Naive thymus-derived CD4-positive, alpha-beta T cell (primary cell): ENCODE data around the gene SEC14L5. TPM values are rescaled to one million over a fixed set of nuclear protein-coding genes. Genes with fewer than 3 reads are reported as not detected.
"Not testable (repeated sequence)": the region's sequence is repeated elsewhere in the genome, so short reads cannot be mapped to it uniquely, and the experiment has no call there.

Experiments
- ATAC-seq: fragments of 150-1000 bp; cut with Tn5 transposase; 2 replicates; pipeline ENCODE4 v1.10.0; 2021; ENCODE audit warnings: mild to moderate bottlenecking, moderate library complexity
- CTCF ChIA-PET: fragments of 350-600 bp; sonication (Branson Sonifier 250); formaldehyde crosslinking; loops from one replicate; lab custom pipeline; 2021; ENCODE audit warnings: antibody characterized with exemption; lab: Charles Lee
- POLR2A ChIA-PET: fragments of 350-600 bp; sonication (Branson Sonifier 250); formaldehyde crosslinking; loops from one replicate; lab custom pipeline; 2021; ENCODE audit warnings: antibody characterized with exemption, inconsistent platforms; lab: Charles Lee
- DNase-seq, 9 donors: peaks; one replicate each; pipeline versions ENCODE4 v3.0.0 to v3.0.0-alpha.2; 2020 to 2022; ENCODE audit warnings: mixed read lengths in 1 of 9
- H3K27ac ChIP-seq: one replicate; pipeline ENCODE4 v1.7.0; 2013; ENCODE audit warnings: mild to moderate bottlenecking, low read depth, low read length, moderate library complexity
- H3K27me3 ChIP-seq, 2 donors: one replicate each; pipeline ENCODE4 v1.7.0; 2013; ENCODE audit warnings: low read length in 2 of 2, mild to moderate bottlenecking in 2 of 2, moderate library complexity in 2 of 2; ENCODE audit not compliant: control insufficient read depth in 2 of 2, insufficient read depth in 2 of 2
- H3K36me3 ChIP-seq, 3 experiments: 1 replicate in 2 of 3; 2 replicates in 1 of 3; pipeline ENCODE4 v1.7.0; 2013; ENCODE audit warnings: low read length in 3 of 3, mild to moderate bottlenecking in 3 of 3, moderate library complexity in 1 of 3; ENCODE audit not compliant: insufficient read depth in 3 of 3, control insufficient read depth in 2 of 3
- H3K4me1 ChIP-seq, 2 donors: one replicate each; pipeline ENCODE4 v1.7.0; 2013; ENCODE audit warnings: low read length in 2 of 2, mild to moderate bottlenecking in 2 of 2, moderate library complexity in 1 of 2; ENCODE audit not compliant: control insufficient read depth in 2 of 2, insufficient read depth in 2 of 2
- H3K4me3 ChIP-seq: 2 replicates; pipeline ENCODE4 v1.7.0; 2013; ENCODE audit warnings: mild to moderate bottlenecking, low read length
- H3K9me3 ChIP-seq, 3 experiments: 1 replicate in 2 of 3; 2 replicates in 1 of 3; pipeline ENCODE4 v1.7.0; 2013; ENCODE audit warnings: low read length in 3 of 3; ENCODE audit not compliant: control insufficient read depth in 2 of 3
- H3K27ac Mint-ChIP-seq, 9 donors: one replicate each; pipeline ENCODE4 v1.8.0; 2020 to 2022; ENCODE audit warnings: mixed read lengths in 9 of 9, mild to moderate bottlenecking in 8 of 9, moderate library complexity in 5 of 9, inconsistent platforms in 2 of 9
- H3K27me3 Mint-ChIP-seq, 5 donors: one replicate each; pipeline ENCODE4 v1.8.0; 2021 to 2022; ENCODE audit warnings: mixed read lengths in 5 of 5, mild to moderate bottlenecking in 1 of 5
- H3K36me3 Mint-ChIP-seq, 5 donors: one replicate each; pipeline ENCODE4 v1.8.0; 2020 to 2022; ENCODE audit warnings: mixed read lengths in 5 of 5, mild to moderate bottlenecking in 3 of 5, inconsistent platforms in 1 of 5
- H3K4me1 Mint-ChIP-seq, 7 donors: one replicate each; pipeline ENCODE4 v1.8.0; 2020 to 2022; ENCODE audit warnings: mixed read lengths in 7 of 7, mild to moderate bottlenecking in 3 of 7, inconsistent platforms in 1 of 7
- H3K4me3 Mint-ChIP-seq, 10 donors: one replicate each; pipeline ENCODE4 v1.8.0; 2020 to 2022; ENCODE audit warnings: mild to moderate bottlenecking in 10 of 10, mixed read lengths in 10 of 10, moderate library complexity in 6 of 10, inconsistent platforms in 2 of 10
- H3K9me3 Mint-ChIP-seq, 11 donors: one replicate each; pipeline ENCODE4 v1.8.0; 2020 to 2022; ENCODE audit warnings: mixed read lengths in 11 of 11, mild to moderate bottlenecking in 4 of 11, inconsistent platforms in 1 of 11, moderate library complexity in 1 of 11
- intact Hi-C, 2 donors: fragments of 100-400 bp; cut with micrococcal nuclease; formaldehyde crosslinking; loops; one replicate each; pipeline ENCODE4 v1.15.1; 2023
- polyA plus RNA-seq, 2 donors: library from polyadenylated mRNA; unstranded; fragments of 300-500 nt; fragmentation: Illumina TruSeq; gene quantifications; one replicate each; pipeline ENCODE4 v1.2.3, GENCODE V29; 2021
- total RNA-seq, 6 experiments: library from RNA in 5 of 6; stranded (reverse) in 5 of 6; gene quantifications; 1 replicate in 5 of 6; 2 replicates in 1 of 6; pipeline ENCODE4 v1.2.3 and lab custom pipeline; 2021 to 2026

The SEC14L5 gene
- total and polyA plus RNA-seq, 7 experiments from 2014 or later, result 0.21 to 1.0 TPM; not detected in 5

DNA sequence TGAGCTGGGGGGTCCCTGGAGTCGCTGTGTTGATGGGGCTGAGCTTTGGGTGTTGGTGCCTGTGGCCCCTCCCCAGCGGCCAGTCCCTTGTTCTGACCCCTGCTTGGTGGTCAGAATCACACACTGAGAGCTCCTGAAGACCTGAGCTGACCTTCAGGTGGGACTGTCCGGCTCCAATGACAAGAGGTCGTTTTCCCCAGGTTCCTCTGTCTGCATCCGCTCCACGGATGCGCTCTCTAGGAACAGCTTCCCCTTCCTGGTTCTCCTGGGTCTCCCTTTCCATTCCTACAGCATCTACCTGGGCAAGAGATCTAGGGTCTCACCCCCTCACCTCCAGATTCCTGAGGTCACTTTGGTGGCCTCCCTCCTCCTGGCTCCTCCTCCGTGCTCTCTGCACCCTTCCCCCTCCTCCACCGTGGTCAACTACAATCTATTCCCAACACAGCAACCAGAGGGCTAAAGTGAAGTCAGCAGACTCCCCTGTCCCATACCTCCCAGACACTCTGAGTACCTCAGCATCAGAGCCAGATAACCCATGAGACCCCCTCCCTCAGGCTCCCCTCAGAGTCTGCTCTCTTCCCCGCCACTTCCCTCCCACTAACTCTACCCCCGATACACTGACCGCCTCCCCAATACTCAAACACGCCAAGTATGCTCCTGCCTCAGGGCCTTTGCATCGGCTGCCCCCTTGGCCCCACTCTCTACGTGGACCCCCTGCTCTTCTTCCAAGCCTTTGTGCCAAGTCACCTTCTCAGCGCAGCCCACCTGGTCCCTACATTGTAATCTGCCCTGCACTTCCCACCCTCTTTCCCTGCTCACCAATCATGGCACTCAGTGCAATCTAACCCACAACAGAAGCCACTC, 9.0 kb upstream of the SEC14L5 start:
- Histone ChIP-seq H3K9me3 (no peaks in the 10 kb centered on the region), H3K27me3 (no peaks in the 10 kb centered on the region), H3K4me3 (no peak overlapping the region), H3K27ac (no peak overlapping the region), H3K4me1 (no peaks in the 10 kb centered on the region), H3K36me3 (no peaks in the 10 kb centered on the region)
- ATAC-seq (no peak), DNase-seq (no peak)
- ChIA-PET POLR2A (no interaction called here), CTCF (no interaction called here)
- Mint-ChIP-seq H3K27me3 (peaks cover 0 to 28% (median 5%) of the 10 kb centered on the region in 5 donors), H3K9me3 (peaks cover 0 to 3% (median 0%) of the 10 kb centered on the region in 11 donors), H3K27ac (no peak overlapping the region), H3K4me1 (peaks cover 0 to 9% (median 0%) of the 10 kb centered on the region in 7 donors), H3K36me3 (no peaks in the 10 kb centered on the region), H3K4me3 (no peak overlapping the region)
- intact Hi-C loops, result no loop called here

- peaks cover 0 to 3% (median 0%) of the 10 kb centered on the region in 11 donors for H3K9me3 Mint-ChIP-seq
- no peak overlapping the region for H3K4me3 ChIP-seq
- H3K27me3 Mint-ChIP-seq, result peaks cover 0 to 26% (median 9%) of the 10 kb centered on the region in 5 donors
- no peaks in the 10 kb centered on the region for H3K36me3 ChIP-seq
- no peak for ATAC-seq
- no peaks in the 10 kb centered on the region for H3K36me3 Mint-ChIP-seq
- DNase-seq, result no peak
- CTCF ChIA-PET, result no interaction called here
- no peaks in the 10 kb centered on the region for H3K27me3 ChIP-seq
- H3K4me1 Mint-ChIP-seq, result peaks cover 0 to 8% (median 0%) of the 10 kb centered on the region in 7 donors
- H3K27ac Mint-ChIP-seq, result no peak overlapping the region
- intact Hi-C loops, result loop anchor here (10.0 kb wide), 4 partner anchors 255 to 985 kb away; partner anchors contain the start of genes DNAJA3 (in 1 of the 2) and NUDT16L1 (in 1 of the 2)
- no peaks in the 10 kb centered on the region for H3K4me1 ChIP-seq
- H3K4me3 Mint-ChIP-seq, result no peak overlapping the region
- H3K9me3 ChIP-seq, result no peaks in the 10 kb centered on the region
- H3K27ac ChIP-seq, result no peak overlapping the region
- POLR2A ChIA-PET, result no interaction called here
Observed at GRCh38 chr16:4949986-4950385, 8.1 kb upstream of the SEC14L5 start.

- intact Hi-C loops, result loop anchor here (10.0 kb wide), 4 partner anchors 257 to 987 kb away; partner anchors contain the start of genes DNAJA3 (in 1 of the 2) and NUDT16L1 (in 1 of the 2)
- H3K4me1 Mint-ChIP-seq, H3K4me3 ChIP-seq, H3K4me3 Mint-ChIP-seq, ATAC-seq, H3K9me3 Mint-ChIP-seq, H3K27ac Mint-ChIP-seq, H3K36me3 ChIP-seq, H3K9me3 ChIP-seq, H3K36me3 Mint-ChIP-seq, H3K4me1 ChIP-seq, H3K27ac ChIP-seq, DNase-seq, CTCF ChIA-PET, H3K27me3 ChIP-seq, POLR2A ChIA-PET: not testable (repeated sequence)
- peaks cover 5 to 26% (median 14%) of the 10 kb centered on the region in 5 donors for H3K27me3 Mint-ChIP-seq
Observed at GRCh38 chr16:4951583-4951982, 6.5 kb upstream of the SEC14L5 start.

- no peaks in the 10 kb centered on the region for H3K36me3 Mint-ChIP-seq
- peaks cover 10 to 28% (median 24%) of the 10 kb centered on the region in 5 donors for H3K27me3 Mint-ChIP-seq
- Histone ChIP-seq H3K36me3 (no peaks in the 10 kb centered on the region), H3K27me3 (peaks cover 0 to 5% of the 10 kb centered on the region in 2 donors), H3K4me3 (no peak overlapping the region), H3K9me3 (no peaks in the 10 kb centered on the region), H3K4me1 (peaks cover 6 to 13% of the 10 kb centered on the region in 2 donors), H3K27ac (no peak overlapping the region)
- peak overlapping the region in 1 of 9 donors; percentile 18 for H3K27ac Mint-ChIP-seq
- POLR2A ChIA-PET, result no interaction called here
- ATAC-seq (no peak), DNase-seq (no peak)
- intact Hi-C loops, result loop anchor here (5.0 to 10.0 kb wide), 9 partner anchors 118 to 1342 kb away; partner anchors contain the start of genes ALG1 (in 1 of the 2), CDIP1 (in 1 of the 2), DNAJA3 (in 1 of the 2) and NUDT16L1 (in 1 of the 2)
- peaks cover 0 to 1% (median 0%) of the 10 kb centered on the region in 11 donors for H3K9me3 Mint-ChIP-seq
- CTCF ChIA-PET, result interaction anchor here (0.7 kb wide), 1 partner anchor 83 kb away, joined by 3 read pairs; no protein-coding TSS in a partner anchor
- no peak overlapping the region for H3K4me3 Mint-ChIP-seq
- H3K4me1 Mint-ChIP-seq, result peaks cover 17 to 30% (median 23%) of the 10 kb centered on the region in 7 donors
Observed at GRCh38 chr16:4954714-4955113, 3.4 kb upstream of the SEC14L5 start.

DNA sequence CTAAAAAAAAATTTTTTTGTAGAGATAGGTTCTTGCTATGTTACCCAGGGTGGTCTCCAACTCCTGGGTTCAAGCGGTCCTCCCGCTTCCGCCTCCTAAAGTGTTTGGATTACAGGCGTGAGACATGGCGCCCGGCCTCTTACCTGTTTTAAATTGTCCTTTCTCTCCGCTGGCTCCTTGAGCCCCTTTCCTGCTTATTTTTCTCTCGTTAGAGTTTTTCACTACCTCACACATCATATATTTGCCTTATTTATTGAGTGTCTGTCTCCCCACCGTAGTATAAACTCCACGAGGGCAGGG, 760 bp upstream of the SEC14L5 start:
- Histone ChIP-seq H3K4me1 (peaks cover 6 to 13% of the 10 kb centered on the region in 2 donors), H3K27ac (peak overlapping the region; percentile 26), H3K9me3 (no peaks in the 10 kb centered on the region), H3K4me3 (peak overlapping the region; percentile 59), H3K36me3 (no peaks in the 10 kb centered on the region), H3K27me3 (peaks cover 0 to 7% of the 10 kb centered on the region in 2 donors)
- peak overlapping the region in 3 of 9 donors; percentile 47 to 78 (median 58) for H3K27ac Mint-ChIP-seq
- H3K27me3 Mint-ChIP-seq, result peaks cover 10 to 30% (median 26%) of the 10 kb centered on the region in 5 donors
- intact Hi-C loops, result loop anchor here (2.0 to 10.0 kb wide), 11 partner anchors 115 to 1345 kb away; partner anchors contain the start of genes ALG1 (in 1 of the 2), CDIP1 (in 1 of the 2), DNAJA3 (in 1 of the 2) and NUDT16L1 (in 1 of the 2)
- no peaks in the 10 kb centered on the region for H3K9me3 Mint-ChIP-seq
- ChIA-PET POLR2A (interaction anchor here (0.5 to 0.7 kb wide), 3 partner anchors 210 to 1232 kb away, joined by 3 to 5 read pairs (median 3); no protein-coding TSS in a partner anchor), CTCF (interaction anchor here (0.7 to 1.5 kb wide), 2 partner anchors 9 to 651 kb away, joined by 3 read pairs; no protein-coding TSS in a partner anchor)
- peak overlapping the region; percentile 79 to 96 (median 89) for H3K4me3 Mint-ChIP-seq
- H3K36me3 Mint-ChIP-seq, result no peaks in the 10 kb centered on the region
- ATAC-seq (no peak), DNase-seq (no peak)
- peaks cover 15 to 30% (median 23%) of the 10 kb centered on the region in 7 donors for H3K4me1 Mint-ChIP-seq
